Peyer's patch (tissue), 4 donors: ENCODE measurements around the gene EML1.

Experiments used
- CTCF ChIP-seq, 6 experiments: fragments of 450-650 bp in 4 of 6; fragments of 200-600 bp in 2 of 6; sonication (generic) in 1 of 6; IDR thresholded peaks; one replicate each; pipeline ENCODE4 v1.5.1; 2017 to 2019; ENCODE audit warnings: antibody characterized with exemption in 6 of 6, mild to moderate bottlenecking in 3 of 6, moderate library complexity in 1 of 6
- POLR2A ChIP-seq, 2 donors: fragments of 450-650 bp; IDR thresholded peaks; one replicate each; pipeline ENCODE4 v1.5.1; 2017; ENCODE audit warnings: antibody characterized with exemption in 2 of 2, mild to moderate bottlenecking in 2 of 2, moderate library complexity in 2 of 2

- no peak for TF ChIP-seq CTCF (IDR thresholded peaks at IDR 0.05)
- TF ChIP-seq POLR2A (IDR thresholded peaks at IDR 0.05) = no peak
Measured at GRCh38 chr14:99781091-99781490, 12.1 kb upstream of the EML1 start.
